Astrocyte of the hippocampus (primary cell): ENCODE data around the gene USP3.
A peak's percentile ranks its signal among the peaks of the same experiment; 100 is the strongest.

Experiments used
- DNase-seq: peaks from one replicate; pipeline ENCODE4 v3.0.0; 2011; ENCODE audit warnings: low read depth, low spot score

Gene USP3

GRCh38 chr15:63504247-63504978 is at the start of gene USP3:
TSS of gene USP3 (plus strand) at chr15:63504593. CDS start at chr15:63504740, 147 bp downstream.
- peak; percentile 98 for DNase-seq

DNA sequence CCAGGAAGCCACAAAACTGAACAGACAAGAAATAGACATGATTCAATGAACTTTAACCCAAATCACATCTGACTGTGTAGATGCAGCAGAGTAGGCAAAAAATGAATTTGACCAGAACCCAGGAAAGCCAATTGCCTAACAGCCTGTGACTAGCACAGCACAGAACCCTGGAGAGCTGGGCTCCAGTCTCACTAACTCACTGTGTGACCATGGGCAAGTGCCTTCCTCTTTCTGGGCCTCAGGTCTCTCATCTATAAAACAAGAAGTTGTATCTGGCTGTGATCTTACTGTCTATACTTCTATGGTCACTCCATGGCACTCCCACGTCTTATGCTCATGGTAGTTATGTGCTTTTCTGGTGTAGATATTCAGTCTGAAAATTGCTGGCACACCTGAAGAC is 48.1 kb upstream of the USP3 start:
- no peak for DNase-seq

DNA sequence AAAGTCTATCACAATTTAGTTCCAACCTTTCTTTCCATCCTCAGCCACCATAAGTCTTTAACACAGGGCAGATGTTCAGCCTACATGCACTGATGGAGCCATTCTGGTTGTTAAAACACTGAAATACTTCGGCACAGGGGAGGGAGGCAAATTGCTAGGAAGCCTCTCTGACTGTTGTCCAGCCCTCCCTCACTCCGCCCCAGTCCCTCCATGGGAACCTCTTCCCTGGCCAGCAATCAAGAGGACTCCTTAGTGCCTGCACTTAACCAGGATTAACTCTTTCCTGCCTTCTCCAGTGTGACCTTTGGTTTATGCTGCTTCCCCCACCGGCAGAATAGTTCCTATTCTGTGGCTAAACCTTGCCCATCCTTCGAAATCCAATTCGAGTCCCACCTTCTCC is 47.0 kb upstream of the USP3 start:
- no peak for DNase-seq

- no peak for DNase-seq
These were observed 46.4 kb upstream of the USP3 start for GRCh38 chr15:63458026-63458425.

DNA sequence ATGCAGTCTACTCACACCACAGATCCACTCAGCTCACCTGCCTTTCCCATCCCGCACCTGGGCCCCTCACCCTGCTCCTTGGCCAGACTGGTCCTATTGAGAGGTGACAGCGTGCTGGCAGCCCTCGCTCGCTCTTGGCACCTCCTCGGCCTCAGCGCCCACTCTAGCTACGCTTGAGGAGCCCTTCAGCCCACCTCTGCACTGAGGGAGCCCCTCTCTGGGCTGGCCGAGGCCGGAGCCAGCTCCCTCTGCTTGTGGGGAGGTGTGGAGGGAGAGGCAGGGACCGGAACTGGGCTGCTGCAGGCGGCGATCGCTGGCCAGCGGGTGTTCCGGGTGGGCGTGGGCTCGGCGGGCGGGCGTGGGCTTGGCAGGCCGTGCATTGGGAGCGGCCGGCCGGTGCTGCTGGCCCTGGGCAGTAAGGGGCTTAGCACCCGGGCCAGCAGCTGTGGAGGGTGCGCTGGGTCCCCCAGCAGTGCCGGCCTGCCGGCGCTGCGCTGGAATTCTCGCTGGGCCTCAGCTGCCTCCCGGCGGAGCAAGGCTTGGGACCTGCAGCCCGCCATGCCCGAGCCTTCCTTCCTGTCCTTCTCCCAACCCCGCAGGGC is 45.5 kb upstream of the USP3 start:
- DNase-seq, result no peak

- DNase-seq, result no peak
These were observed 43.9 kb upstream of the USP3 start for GRCh38 chr15:63460210-63461155.

DNA sequence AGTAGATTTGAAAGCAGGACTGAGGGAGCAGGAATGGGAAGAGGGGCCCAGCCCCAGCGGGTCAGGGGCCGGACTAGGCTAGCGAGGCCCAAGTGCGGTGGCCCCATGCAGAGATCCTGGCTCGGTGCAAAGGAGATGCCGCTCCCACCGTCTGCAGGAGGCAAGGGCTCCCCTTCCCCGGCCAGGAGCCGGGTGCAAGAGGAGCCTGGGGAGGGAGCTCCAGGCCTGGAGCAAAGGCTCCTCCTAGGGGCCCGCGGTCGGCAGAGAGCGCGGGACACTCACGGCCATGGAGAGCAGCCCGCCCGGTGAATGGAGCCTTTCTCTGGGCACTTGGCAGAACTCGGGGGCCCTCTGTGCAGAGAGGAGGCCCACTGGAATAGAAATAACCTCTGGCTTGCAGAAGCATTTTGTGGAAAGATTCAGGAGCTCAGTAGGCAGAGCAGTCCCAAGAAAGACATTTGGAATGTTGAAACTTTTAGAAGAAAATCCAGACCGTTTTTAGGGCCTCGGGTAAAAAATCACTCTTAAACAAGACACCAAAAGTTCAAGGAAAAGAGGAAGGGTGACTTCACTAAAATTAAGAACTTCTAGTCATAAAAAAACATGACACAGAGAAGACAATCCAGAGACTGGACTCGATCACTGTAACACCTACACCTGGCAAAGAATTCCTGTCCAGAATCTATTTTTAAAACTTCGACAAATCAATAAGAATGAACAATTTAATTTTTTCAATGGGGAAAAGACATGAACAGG is 43.0 kb upstream of the USP3 start:
- peak; percentile 41 for DNase-seq

DNA sequence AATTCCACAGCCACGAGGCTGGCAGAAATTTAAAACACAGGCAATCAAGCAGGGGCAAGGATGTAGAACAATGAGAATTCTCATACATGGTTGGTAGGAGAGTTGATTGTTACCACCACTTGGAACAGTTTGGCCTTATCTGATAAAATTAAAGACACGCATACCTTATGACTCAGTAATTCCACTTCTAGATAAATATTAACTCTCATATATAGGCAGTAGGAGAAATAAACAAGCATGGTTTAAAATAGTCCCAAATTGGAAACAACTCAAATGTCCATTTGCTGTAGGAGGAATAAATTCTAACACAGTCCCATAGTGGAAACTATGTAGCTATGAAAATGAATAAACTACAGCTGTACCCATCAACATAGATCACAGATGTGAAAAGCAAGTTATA is 42.3 kb upstream of the USP3 start:
- DNase-seq, result peak; percentile 33

- no peak for DNase-seq
These were observed 41.4 kb upstream of the USP3 start for GRCh38 chr15:63463036-63463435.

- DNase-seq, result no peak
These were observed 40.6 kb upstream of the USP3 start for GRCh38 chr15:63463793-63464192.

GRCh38 chr15:63465104-63465503 is 39.3 kb upstream of the USP3 start:
- peak; percentile 62 for DNase-seq

- peak; percentile 76 for DNase-seq
These were observed 37.8 kb upstream of the USP3 start for GRCh38 chr15:63466378-63467192.

GRCh38 chr15:63469190-63469589 is 35.2 kb upstream of the USP3 start:
- no peak for DNase-seq

GRCh38 chr15:63469984-63470383 is 34.4 kb upstream of the USP3 start:
- DNase-seq, result no peak

- DNase-seq, result no peak
These were observed 31.2 kb upstream of the USP3 start for GRCh38 chr15:63473007-63473748.

DNA sequence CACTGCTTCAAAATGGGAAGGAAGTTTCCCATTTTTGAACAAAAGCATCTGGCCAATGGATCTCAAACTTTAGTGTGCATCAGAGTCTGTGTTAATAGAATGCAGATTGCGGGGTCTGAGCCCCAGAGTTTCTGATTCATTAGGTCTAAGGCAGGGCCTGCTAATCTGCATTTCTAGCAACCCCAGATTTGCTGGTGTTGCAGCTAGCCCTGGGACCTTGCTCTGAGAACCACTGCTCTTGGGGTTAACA is 30.7 kb upstream of the USP3 start:
- no peak for DNase-seq

DNA sequence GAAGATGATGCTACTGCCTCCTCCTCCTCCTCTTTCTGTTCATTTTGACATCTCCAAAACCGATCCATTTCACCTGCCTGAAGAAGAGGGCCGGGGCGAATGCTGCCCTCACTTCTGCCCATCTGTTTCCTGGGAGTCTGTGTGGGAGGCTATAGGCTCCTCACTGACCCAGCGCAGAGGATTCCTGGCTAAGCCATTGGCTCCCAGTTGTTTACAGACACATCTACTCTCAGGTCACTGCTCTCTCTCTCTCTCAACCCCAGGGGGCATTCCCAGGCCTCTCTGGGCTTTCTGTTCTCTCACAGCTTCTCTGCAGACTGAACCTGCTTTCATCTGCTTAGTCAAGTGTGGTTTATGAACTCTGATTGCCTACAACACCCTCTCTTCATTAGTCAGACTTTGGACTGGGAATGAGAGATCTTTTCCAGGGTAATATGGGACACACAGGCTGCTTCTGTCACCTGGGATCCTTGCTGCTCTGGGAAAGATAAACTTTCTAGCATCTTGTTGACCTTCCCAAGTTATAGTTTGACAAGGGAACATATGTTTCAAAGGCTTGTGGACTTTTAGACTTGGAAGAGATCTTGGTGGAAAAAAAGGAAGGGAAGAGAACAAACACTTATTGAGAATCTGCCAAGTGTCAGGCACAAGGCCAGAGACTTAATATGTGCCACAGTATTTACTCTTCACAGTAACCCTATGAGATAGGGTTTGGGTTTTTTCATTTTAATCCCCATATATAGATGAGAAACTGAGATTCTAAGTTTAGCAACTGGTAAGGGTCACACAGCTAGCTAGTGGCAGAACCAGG is 30.2 kb upstream of the USP3 start:
- peak; percentile 79 for DNase-seq

DNA sequence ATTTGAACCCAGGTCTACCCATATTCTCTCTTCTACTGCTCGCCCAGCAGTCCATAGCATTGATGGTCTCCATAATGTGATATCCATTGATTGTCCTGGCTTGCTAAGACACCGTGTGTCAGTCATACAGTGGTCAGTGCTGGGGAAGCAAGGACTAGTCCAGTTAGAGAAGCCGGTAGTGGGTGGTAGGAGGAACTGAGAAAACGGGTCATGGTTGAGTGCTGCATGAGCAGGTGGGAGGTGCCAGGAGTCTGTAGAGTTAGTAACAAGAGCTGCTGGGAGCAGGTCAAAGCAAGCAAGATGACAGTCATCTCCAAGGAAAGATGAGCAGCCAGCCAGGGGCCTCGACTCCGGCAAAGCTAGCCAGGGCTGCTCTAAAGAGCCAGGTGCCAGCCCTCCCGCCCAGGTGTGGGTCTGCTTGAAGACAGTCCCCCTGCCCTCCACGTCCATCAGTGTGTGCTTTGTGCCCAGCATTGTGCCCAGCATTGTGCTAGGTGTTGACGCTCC is 29.5 kb upstream of the USP3 start:
- no peak for DNase-seq

GRCh38 chr15:63475707-63476106 is 28.7 kb upstream of the USP3 start:
- DNase-seq, result no peak
